ENCODE results near the gene GPS1.

GPS1 gene

GRCh38 chr17:82015311-82015971 is 36.3 kb upstream of the GPS1 start:
- no peak for DNase-seq

GRCh38 chr17:82016061-82016874 is 35.4 kb upstream of the GPS1 start:
- DNase-seq = no peak

GRCh38 chr17:82016875-82017459 is 34.7 kb upstream of the GPS1 start:
- no peak for DNase-seq

- no peak for DNase-seq
Measured at GRCh38 chr17:82017612-82018151, 34.0 kb upstream of the GPS1 start.

- no peak for DNase-seq
Measured at GRCh38 chr17:82018152-82018988, 33.3 kb upstream of the GPS1 start.

- no peak for DNase-seq
Measured at GRCh38 chr17:82018989-82019689, 32.6 kb upstream of the GPS1 start.

GRCh38 chr17:82019690-82020571 is 31.8 kb upstream of the GPS1 start:
- peak; percentile 78 for DNase-seq

GRCh38 chr17:82020572-82021106 is 31.1 kb upstream of the GPS1 start:
- no peak for DNase-seq

- peak; percentile 75 for DNase-seq
Measured at GRCh38 chr17:82021107-82021899, 30.4 kb upstream of the GPS1 start.

- no peak for DNase-seq
Measured at GRCh38 chr17:82021900-82022309, 29.8 kb upstream of the GPS1 start.

GRCh38 chr17:82022310-82022980 is 29.3 kb upstream of the GPS1 start, which contains the start of gene CENPX:
Gene CENPX, minus strand, starts transcription at chr17:82022878. Its CDS starts 17 bp downstream, at chr17:82022861.
- DNase-seq = peak; percentile 41

GRCh38 chr17:82022981-82023446 is 28.7 kb upstream of the GPS1 start, which contains the start of gene LRRC45:
Gene LRRC45, plus strand, starts transcription at chr17:82023305. Its CDS starts 339 bp downstream, at chr17:82023644.
- DNase-seq = peak; percentile 99

GRCh38 chr17:82023447-82024241 is 28.1 kb upstream of the GPS1 start:
- no peak for DNase-seq

- DNase-seq = no peak
Measured at GRCh38 chr17:82024859-82025258, 26.8 kb upstream of the GPS1 start.

GRCh38 chr17:82025401-82026107 is 26.1 kb upstream of the GPS1 start:
- DNase-seq = no peak

GRCh38 chr17:82028246-82028645 is 23.5 kb upstream of the GPS1 start:
- no peak for DNase-seq

- no peak for DNase-seq
Measured at GRCh38 chr17:82028966-82029365, 22.7 kb upstream of the GPS1 start.

All from OCI-M1 (cell line).